HepG2 (cell line): ENCODE results near the gene LOXL3. TPM values are rescaled to one million over a fixed set of nuclear protein-coding genes. Genes with fewer than 3 reads are reported as not detected.

Source experiments
- ATAC-seq: fragments of 200-7000 bp; cut with Tn5 transposase; 3 replicates; pipeline ENCODE4 v1.9.1; 2020; ENCODE audit warnings: mild to moderate bottlenecking, moderate library complexity
- BruUV-seq: library from RNA; stranded (reverse); fragments of 400-500 nt; replicated peaks from 2 replicates; lab custom pipeline; 2021; lab: Mats Ljungman, UMichigan
- CTCF ChIA-PET: fragments of 300-600 bp; formaldehyde crosslinking; extraction: SDS; loops from one replicate; lab custom pipeline; 2021; ENCODE audit warnings: low total read pairs, inconsistent platforms, low intra/inter-chr PET ratio; lab: Yijun Ruan, JAX
- POLR2A ChIA-PET: fragments of 350-600 bp; sonication (Branson Sonifier 250); formaldehyde crosslinking; loops from one replicate; lab custom pipeline; 2020; ENCODE audit warnings: antibody characterized with exemption, inconsistent platforms; lab: Yijun Ruan, JAX
- DNase-seq: peaks from one replicate; pipeline ENCODE4 v3.0.0-alpha.2; 2015; ENCODE audit warnings: low spot score
- FAIRE-seq: peaks from 3 replicates; lab custom pipeline; 2011; peaks lifted over from hg19 to GRCh38; lab: Jason Lieb, UNC
- H2AFZ ChIP-seq: one replicate; pipeline ENCODE4 v1.6.1; 2011; ENCODE audit warnings: low read length, inconsistent platforms
- H3K27ac ChIP-seq: fragments of 300-600 bp; 3 replicates; pipeline ENCODE4 v1.8.0; 2011; ENCODE audit warnings: mixed run types, mild to moderate bottlenecking, mixed read lengths, low read length, inconsistent platforms; ENCODE audit not compliant: insufficient read depth; ENCODE audit errors: extremely low read length
- H3K27me3 ChIP-seq, 2 experiments: fragments of 200-600 bp in 1 of 2; 2 replicates in 1 of 2; 3 replicates in 1 of 2; pipeline versions ENCODE4 v1.6.0 to v1.8.0; 2011; ENCODE audit warnings: low read length in 2 of 2, mild to moderate bottlenecking in 2 of 2, moderate library complexity in 2 of 2, inconsistent platforms in 1 of 2; ENCODE audit not compliant: insufficient read depth in 2 of 2, control insufficient read depth in 1 of 2
- H3K36me3 ChIP-seq, 2 experiments: fragments of 200-600 bp in 1 of 2; replicated peaks in 1 of 2; 2 replicates in 1 of 2; 3 replicates in 1 of 2; pipeline versions ENCODE4 v1.5.1 to v1.8.0; 2011; ENCODE audit warnings: low read length in 2 of 2, inconsistent platforms in 1 of 2; ENCODE audit not compliant: insufficient read depth in 2 of 2, control insufficient read depth in 1 of 2
- H3K4me1 ChIP-seq: 2 replicates; pipeline ENCODE4 v1.5.1; 2012; ENCODE audit warnings: low read length, inconsistent platforms; ENCODE audit not compliant: insufficient read depth
- H3K4me2 ChIP-seq: 2 replicates; pipeline ENCODE4 v1.6.0; 2011; ENCODE audit warnings: low read depth, low read length, inconsistent platforms
- H3K4me3 ChIP-seq, 3 experiments: fragments of 200-600 bp in 1 of 3; sonication (generic), shearing (Covaris generic) in 1 of 3; replicated peaks in 1 of 3; 2 replicates each; pipeline ENCODE4 v1.5.1; 2011 to 2016; ENCODE audit warnings: low read length in 3 of 3, inconsistent platforms in 2 of 3, low read depth in 2 of 3, mild to moderate bottlenecking in 2 of 3, control low read depth in 1 of 3, mixed read lengths in 1 of 3; ENCODE audit not compliant: insufficient read depth in 1 of 3
- H3K79me2 ChIP-seq: one replicate; pipeline ENCODE4 v1.6.1; 2011; ENCODE audit warnings: low read length, inconsistent platforms; ENCODE audit not compliant: insufficient read depth
- H3K9ac ChIP-seq: 2 replicates; pipeline ENCODE4 v1.6.0; 2011; ENCODE audit warnings: mild to moderate bottlenecking, low read depth, low read length, inconsistent platforms; ENCODE audit not compliant: insufficient read depth
- H3K9me3 ChIP-seq: 2 replicates; pipeline ENCODE4 v1.5.1; 2012; ENCODE audit warnings: mild to moderate bottlenecking, low read length
- H4K20me1 ChIP-seq: 2 replicates; pipeline ENCODE4 v1.6.0; 2011; ENCODE audit warnings: inconsistent platforms, mild to moderate bottlenecking, low read length, moderate library complexity; ENCODE audit not compliant: insufficient read depth
- ATF4 ChIP-seq, 2 experiments: fragments of 450-650 bp in 1 of 2; sonication (generic) in 1 of 2; formaldehyde crosslinking; IDR thresholded peaks; 2 replicates each; pipeline versions ENCODE4 v1.5.0 to v1.8.0; 2020 to 2022; ENCODE audit warnings: mild to moderate bottlenecking in 1 of 2, missing genetic modification reagents in 1 of 2
- HMG20B ChIP-seq: conservative IDR thresholded peaks from 2 replicates; pipeline ENCODE4 v1.6.1; 2016; ENCODE audit warnings: missing genetic modification reagents, missing compliant biosample characterization
- KLF15 ChIP-seq: sonication (generic); formaldehyde crosslinking; IDR thresholded peaks from 2 replicates; pipeline ENCODE4 v1.8.1; 2023; ENCODE audit warnings: borderline replicate concordance, mild to moderate bottlenecking, inconsistent platforms, missing genetic modification reagents, mixed read lengths
- NFE2 ChIP-seq: sonication (generic); formaldehyde crosslinking; IDR thresholded peaks from 2 replicates; pipeline ENCODE4 v1.4.0; 2020; ENCODE audit warnings: missing genetic modification reagents
- POLR2AphosphoS5 ChIP-seq: IDR thresholded peaks from 2 replicates; pipeline ENCODE4 v1.6.1; 2012; ENCODE audit warnings: low read depth, low read length
- RFXANK ChIP-seq: IDR thresholded peaks from 2 replicates; pipeline ENCODE4 v1.6.1; 2016
- SIX4 ChIP-seq: sonication (generic); formaldehyde crosslinking; IDR thresholded peaks from 2 replicates; pipeline ENCODE4 v1.4.0; 2020; ENCODE audit warnings: missing genetic modification reagents
- TEAD3 ChIP-seq: optimal IDR thresholded peaks from 2 replicates; pipeline ENCODE3; 2016; ENCODE audit warnings: borderline replicate concordance
- ZFP62 ChIP-seq: sonication (generic); formaldehyde crosslinking; IDR thresholded peaks from 2 replicates; pipeline ENCODE4 v1.4.0; 2020; ENCODE audit warnings: missing genetic modification reagents
- ZNF20 ChIP-seq: sonication (generic); formaldehyde crosslinking; IDR thresholded peaks from 2 replicates; pipeline ENCODE4 v1.4.0; 2020; ENCODE audit warnings: mild to moderate bottlenecking, moderate library complexity, missing genetic modification reagents
- ZNF335 ChIP-seq: sonication (generic); formaldehyde crosslinking; IDR thresholded peaks from 2 replicates; pipeline ENCODE4 v1.4.0; 2020; ENCODE audit warnings: missing genetic modification reagents
- ZNF703 ChIP-seq: sonication (generic); formaldehyde crosslinking; IDR thresholded peaks from 2 replicates; pipeline ENCODE4 v1.5.1; 2020; ENCODE audit warnings: missing genetic modification reagents, mild to moderate bottlenecking, moderate library complexity, borderline replicate concordance
- ZNF747 ChIP-seq: sonication (generic); formaldehyde crosslinking; IDR thresholded peaks from 2 replicates; pipeline ENCODE4 v1.8.1; 2023; ENCODE audit warnings: missing genetic modification reagents, mild to moderate bottlenecking, borderline replicate concordance
- WGBS: methylation state at CpG from one replicate; pipeline ENCODE4 v1.1.6; 2017; ENCODE audit warnings: low lambda C conversion rate; 5-methylcytosine and 5-hydroxymethylcytosine counted together
- in situ Hi-C: cut with HindIII; loops from 2 replicates; pipeline ENCODE4 v1.10.0; 2017; ENCODE audit warnings: low pct_unique_long_range_greater_than_20kb; ENCODE audit not compliant: extremely low pct_ligation_motif_present
- intact Hi-C: fragments of 100-400 bp; cut with micrococcal nuclease; formaldehyde crosslinking; loops from one replicate; pipeline ENCODE4 v1.10.0; 2022; ENCODE audit not compliant: unreplicated experiment
- polyA plus RNA-seq, 8 experiments: library from polyadenylated mRNA; depleted of rRNA in 3 of 8; stranded (reverse) in 7 of 8; unstranded in 1 of 8; fragments of >200 nt; fragmentation: Illumina TruSeq in 4 of 8; extraction: Trizol in 4 of 8; gene quantifications; 2 replicates each; pipeline versions ENCODE4 v1.2.1 to v1.2.3, GENCODE V29; 2011 to 2016; ENCODE audit warnings: low read depth in 4 of 8, missing spikeins in 1 of 8, mixed read lengths in 1 of 8; ENCODE audit not compliant: insufficient read depth in 1 of 8
- total RNA-seq, 5 experiments: library from RNA; depleted of rRNA; stranded (reverse); fragments of >200 nt; fragmentation: Illumina TruSeq; extraction: Trizol; gene quantifications; 2 replicates each; pipeline ENCODE4 v1.2.3, GENCODE V29; 2016; ENCODE audit warnings: low read depth in 1 of 5
- TF ChIP-seq, protein P1 (sequence below): sonication (generic); formaldehyde crosslinking; IDR thresholded peaks from 2 replicates; pipeline ENCODE4 v1.8.0; 2022; ENCODE audit warnings: missing genetic modification reagents, low read depth, mild to moderate bottlenecking, borderline replicate concordance
- TF ChIP-seq, protein P2 (sequence below): sonication (generic); formaldehyde crosslinking; IDR thresholded peaks from 2 replicates; pipeline ENCODE4 v1.8.0; 2022; ENCODE audit warnings: low read depth, missing genetic modification reagents
- TF ChIP-seq, protein P3 (sequence below): IDR thresholded peaks from 2 replicates; pipeline ENCODE4 v1.6.1; 2016

Gene LOXL3
- total and polyA plus RNA-seq, 2 of the 13 experiments (the other 11 are each of a cell fraction or from before 2014, with no cell fraction given): 0.55 to 6.5 TPM

DNA sequence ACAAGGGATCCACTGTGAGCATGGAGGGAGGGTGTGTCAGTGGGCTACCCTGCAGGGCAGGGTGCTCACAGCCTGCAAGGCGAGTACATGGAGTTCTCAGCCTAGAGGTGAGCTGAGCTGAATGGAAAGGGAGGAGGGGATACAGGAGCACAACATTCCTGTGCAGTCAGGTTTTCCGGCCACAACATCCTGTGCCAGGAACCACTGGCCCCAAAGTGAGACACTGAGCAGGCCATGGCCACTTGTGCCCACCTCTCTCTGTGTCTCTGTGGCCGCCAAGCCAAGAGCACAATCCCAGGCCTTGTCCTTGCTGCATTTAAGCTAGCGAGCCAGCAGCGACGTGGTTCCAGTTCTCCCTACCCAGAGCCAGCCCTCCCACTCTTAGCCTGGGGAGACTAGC lies 6.8 kb upstream of the LOXL3 start:
- FAIRE-seq: no peak
- TF ChIP-seq ATF4 (CRISPR knock-in tag; IDR thresholded peaks at IDR 0.05) (no peak), TEAD3 (CRISPR knock-in tag) (peak; percentile 10)
- TF ChIP-seq, all 625 proteins: peak for 1
- in situ Hi-C loops (no loop called here), intact Hi-C loops (no loop called here)
- H3K4me3 ChIP-seq: no peak overlapping the region
- no peaks in the 10 kb centered on the region for H4K20me1 ChIP-seq
- ChIA-PET CTCF (no interaction called here), POLR2A (no interaction called here)
- H3K9ac ChIP-seq: no peak overlapping the region
- H2AFZ ChIP-seq: no peak overlapping the region
- H3K9me3 ChIP-seq: no peaks in the 10 kb centered on the region
- DNase-seq: no peak
- no peaks in the 10 kb centered on the region for H3K79me2 ChIP-seq
- H3K27ac ChIP-seq: no peak overlapping the region
- no TSS peak for BruUV-seq
- peaks cover 19% of the 10 kb centered on the region for H3K4me1 ChIP-seq
- peaks cover 4 to 52% of the 10 kb centered on the region in 2 experiments; a peak in 4 of 5 replicates for H3K27me3 ChIP-seq
- WGBS: 8% methylated on average over 6 of the region's 6 CpGs
- no peaks in the 10 kb centered on the region for H3K36me3 ChIP-seq
- ATAC-seq: peak; percentile 14
- 0 out of 2 replicates have a peak overlapping the region, but pooled peaks have one; percentile 4 for H3K4me2 ChIP-seq

- in situ Hi-C loops: no loop called here
- ATAC-seq: no peak
- Histone ChIP-seq H3K4me3 (no peak overlapping the region), H3K9ac (no peak overlapping the region), H3K27ac (no peak overlapping the region), H3K79me2 (no peaks in the 10 kb centered on the region), H3K4me2 (no peak overlapping the region), H3K27me3 (peaks cover 6 to 56% of the 10 kb centered on the region in 2 experiments; a peak in 4 of 5 replicates), H2AFZ (no peak overlapping the region), H3K4me1 (peaks cover 26% of the 10 kb centered on the region), H3K36me3 (no peaks in the 10 kb centered on the region), H4K20me1 (no peaks in the 10 kb centered on the region), H3K9me3 (no peaks in the 10 kb centered on the region)
- no TSS peak for BruUV-seq
- no peak for FAIRE-seq
- 50% methylated on average over 5 of the region's 5 CpGs for WGBS
- CTCF ChIA-PET: no interaction called here
- intact Hi-C loops: no loop called here
- POLR2A ChIA-PET: no interaction called here
- DNase-seq: no peak
- TF ChIP-seq ZNF335 (no peak), ZNF703 (no peak), ZFP62 (CRISPR knock-in tag) (no peak), RFXANK (CRISPR knock-in tag) (no peak), SIX4 (CRISPR knock-in tag) (no peak), POLR2AphosphoS5 (no peak), KLF15 (CRISPR knock-in tag) (no peak), ZNF20 (CRISPR knock-in tag) (no peak), HMG20B (CRISPR knock-in tag) (no peak), ZNF747 (CRISPR knock-in tag) (no peak), NFE2 (CRISPR knock-in tag) (no peak)
- TF ChIP-seq, protein P1, sequence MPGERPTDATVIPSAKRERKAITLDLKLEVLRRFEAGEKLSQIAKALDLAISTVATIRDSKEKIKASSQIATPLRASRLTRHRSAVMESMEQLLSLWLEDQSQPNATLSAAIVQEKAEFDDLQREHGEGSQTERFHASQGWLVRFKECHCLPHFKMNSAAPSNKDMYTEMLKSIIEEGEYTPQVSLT (CRISPR knock-in tag): no peak
- TF ChIP-seq, protein P2, sequence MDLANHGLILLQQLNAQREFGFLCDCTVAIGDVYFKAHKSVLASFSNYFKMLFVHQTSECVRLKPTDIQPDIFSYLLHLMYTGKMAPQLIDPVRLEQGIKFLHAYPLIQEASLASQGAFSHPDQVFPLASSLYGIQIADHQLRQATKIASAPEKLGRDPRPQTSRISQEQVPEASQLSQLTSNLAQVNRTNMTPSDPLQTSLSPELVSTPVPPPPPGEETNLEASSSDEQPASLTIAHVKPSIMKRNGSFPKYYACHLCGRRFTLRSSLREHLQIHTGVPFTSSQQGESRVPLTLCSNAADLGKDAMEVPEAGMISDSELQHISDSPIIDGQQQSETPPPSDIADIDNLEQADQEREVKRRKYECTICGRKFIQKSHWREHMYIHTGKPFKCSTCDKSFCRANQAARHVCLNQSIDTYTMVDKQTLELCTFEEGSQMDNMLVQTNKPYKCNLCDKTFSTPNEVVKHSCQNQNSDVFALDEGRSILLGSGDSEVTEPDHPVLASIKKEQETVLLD (CRISPR knock-in tag): no peak
- TF ChIP-seq, protein P3, sequence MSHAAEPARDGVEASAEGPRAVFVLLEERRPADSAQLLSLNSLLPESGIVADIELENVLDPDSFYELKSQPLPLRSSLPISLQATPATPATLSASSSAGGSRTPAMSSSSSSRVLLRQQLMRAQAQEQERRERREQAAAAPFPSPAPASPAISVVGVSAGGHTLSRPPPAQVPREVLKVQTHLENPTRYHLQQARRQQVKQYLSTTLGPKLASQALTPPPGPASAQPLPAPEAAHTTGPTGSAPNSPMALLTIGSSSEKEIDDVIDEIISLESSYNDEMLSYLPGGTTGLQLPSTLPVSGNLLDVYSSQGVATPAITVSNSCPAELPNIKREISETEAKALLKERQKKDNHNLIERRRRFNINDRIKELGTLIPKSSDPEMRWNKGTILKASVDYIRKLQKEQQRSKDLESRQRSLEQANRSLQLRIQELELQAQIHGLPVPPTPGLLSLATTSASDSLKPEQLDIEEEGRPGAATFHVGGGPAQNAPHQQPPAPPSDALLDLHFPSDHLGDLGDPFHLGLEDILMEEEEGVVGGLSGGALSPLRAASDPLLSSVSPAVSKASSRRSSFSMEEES (CRISPR knock-in tag): no peak
Observed at GRCh38 chr2:74559912-74560311, 6.2 kb upstream of the LOXL3 start.
